ENCODE measurements around the gene NRXN2.

Gene NRXN2

GRCh38 chr11:64681171-64681570, 41.8 kb downstream of the NRXN2 start:
- TF ChIP-seq USF1 (IDR thresholded peaks at IDR 0.05) = no peak
- TF ChIP-seq TCF12 (IDR thresholded peaks at IDR 0.05; ENCODE audit: low read depth) = no peak

GRCh38 chr11:64679846-64680245, 43.2 kb downstream of the NRXN2 start:
- TF ChIP-seq USF1 (IDR thresholded peaks at IDR 0.05) (no peak), FOXM1 (IDR thresholded peaks at IDR 0.05; ENCODE audit: borderline replicate concordance, low read depth) (no peak), CEBPB (IDR thresholded peaks at IDR 0.05) (no peak), NFIC (IDR thresholded peaks at IDR 0.05) (no peak), CREB1 (IDR thresholded peaks at IDR 0.05; ENCODE audit: low read depth) (no peak), REST (IDR thresholded peaks at IDR 0.05; ENCODE audit: low read depth) (no peak), MAX (IDR thresholded peaks at IDR 0.05) (no peak), TCF12 (IDR thresholded peaks at IDR 0.05; ENCODE audit: low read depth) (no peak), EP300 (IDR thresholded peaks at IDR 0.05; ENCODE audit: borderline replicate concordance) (no peak), YY1 (IDR thresholded peaks at IDR 0.05; ENCODE audit: low read depth) (no peak), TAF1 (IDR thresholded peaks at IDR 0.05; ENCODE audit: low read depth) (no peak), TEAD4 (IDR thresholded peaks at IDR 0.05) (no peak), RAD21 (IDR thresholded peaks at IDR 0.05; ENCODE audit: low read depth) (no peak)

GRCh38 chr11:64677441-64678023, 45.5 kb downstream of the NRXN2 start:
- TF ChIP-seq ZBTB7A (IDR thresholded peaks at IDR 0.05; ENCODE audit: low read depth) (no peak), RAD21 (IDR thresholded peaks at IDR 0.05; ENCODE audit: low read depth) (no peak)

- TF ChIP-seq CEBPB (IDR thresholded peaks at IDR 0.05) (no peak), FOXM1 (IDR thresholded peaks at IDR 0.05; ENCODE audit: borderline replicate concordance, low read depth) (no peak), USF1 (IDR thresholded peaks at IDR 0.05) (no peak), EGR1 (IDR thresholded peaks at IDR 0.05) (no peak), NFIC (IDR thresholded peaks at IDR 0.05) (no peak), REST (IDR thresholded peaks at IDR 0.05; ENCODE audit: low read depth) (no peak), YY1 (IDR thresholded peaks at IDR 0.05; ENCODE audit: low read depth) (no peak), TCF12 (IDR thresholded peaks at IDR 0.05; ENCODE audit: low read depth) (no peak), RAD21 (IDR thresholded peaks at IDR 0.05; ENCODE audit: low read depth) (no peak), TAF1 (IDR thresholded peaks at IDR 0.05; ENCODE audit: low read depth) (no peak)
Observed at GRCh38 chr11:64676261-64676615, 46.8 kb downstream of the NRXN2 start.

- TF ChIP-seq TEAD4 (IDR thresholded peaks at IDR 0.05) (no peak), EGR1 (IDR thresholded peaks at IDR 0.05) (no peak), YY1 (IDR thresholded peaks at IDR 0.05; ENCODE audit: low read depth) (no peak), NFIC (IDR thresholded peaks at IDR 0.05) (no peak), CEBPB (IDR thresholded peaks at IDR 0.05) (no peak), TAF1 (IDR thresholded peaks at IDR 0.05; ENCODE audit: low read depth) (no peak)
Observed at GRCh38 chr11:64675450-64676260, 47.3 kb downstream of the NRXN2 start.

GRCh38 chr11:64674774-64675173, 48.2 kb downstream of the NRXN2 start:
- TF ChIP-seq EGR1 (IDR thresholded peaks at IDR 0.05) (no peak), CREB1 (IDR thresholded peaks at IDR 0.05; ENCODE audit: low read depth) (no peak), TCF12 (IDR thresholded peaks at IDR 0.05; ENCODE audit: low read depth) (no peak), CEBPB (IDR thresholded peaks at IDR 0.05) (no peak), EP300 (IDR thresholded peaks at IDR 0.05; ENCODE audit: borderline replicate concordance) (no peak), TEAD4 (IDR thresholded peaks at IDR 0.05) (no peak), USF1 (IDR thresholded peaks at IDR 0.05) (no peak), REST (IDR thresholded peaks at IDR 0.05; ENCODE audit: low read depth) (no peak), TAF1 (IDR thresholded peaks at IDR 0.05; ENCODE audit: low read depth) (no peak), ZBTB7A (IDR thresholded peaks at IDR 0.05; ENCODE audit: low read depth) (no peak), FOXM1 (IDR thresholded peaks at IDR 0.05; ENCODE audit: borderline replicate concordance, low read depth) (no peak), NFIC (IDR thresholded peaks at IDR 0.05) (no peak), MAX (IDR thresholded peaks at IDR 0.05) (no peak), YY1 (IDR thresholded peaks at IDR 0.05; ENCODE audit: low read depth) (no peak)

All from Ishikawa (cell line).